Fibroblast of pulmonary artery (primary cell): ENCODE data around the gene SMC2.

ENCODE experiments used
- DNase-seq: peaks from one replicate; pipeline ENCODE4 v3.0.0-alpha.2; 2010; ENCODE audit warnings: low read depth
- H3K4me3 ChIP-seq: replicated peaks from 2 replicates; pipeline ENCODE4 v1.5.1; 2011; ENCODE audit warnings: low read depth, mild to moderate bottlenecking, control low read depth, low read length, moderate library complexity
- TF ChIP-seq, protein P1 (sequence below): IDR thresholded peaks from 2 replicates; pipeline ENCODE4 v1.5.1; 2011; ENCODE audit warnings: mild to moderate bottlenecking, control low read depth, low read length, inconsistent platforms; ENCODE audit errors: missing control alignments

The SMC2 gene

DNA sequence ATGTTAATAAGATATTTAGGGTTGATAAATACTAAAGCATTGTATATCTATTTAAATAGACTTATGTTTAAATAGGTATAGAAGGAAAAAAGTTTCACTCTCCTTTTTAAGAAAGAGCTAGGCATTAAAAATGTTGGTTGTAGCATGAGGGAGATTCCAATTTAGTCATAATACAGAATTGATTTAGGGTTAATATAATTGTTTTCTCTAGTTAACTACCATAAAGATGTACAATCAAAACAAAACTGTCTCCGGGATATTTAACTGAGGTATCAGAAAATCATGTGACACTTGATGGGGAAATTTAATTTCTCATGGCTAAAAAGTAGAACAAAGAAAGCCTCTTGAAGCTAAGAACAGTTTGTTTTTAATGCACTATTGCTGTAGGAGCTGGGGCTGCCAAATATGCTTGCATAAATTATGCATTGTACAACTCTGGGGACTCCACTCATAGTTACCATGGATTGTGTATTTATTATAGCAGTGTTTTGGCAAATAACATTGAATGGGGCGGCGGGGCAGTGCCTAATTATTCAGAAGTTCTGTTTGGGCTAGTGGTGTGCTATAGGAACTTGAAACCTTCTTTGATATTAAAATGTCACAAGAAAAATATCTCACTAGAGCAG, 44.2 kb downstream of the SMC2 start:
- DNase-seq, result no peak
- TF ChIP-seq, protein P1, sequence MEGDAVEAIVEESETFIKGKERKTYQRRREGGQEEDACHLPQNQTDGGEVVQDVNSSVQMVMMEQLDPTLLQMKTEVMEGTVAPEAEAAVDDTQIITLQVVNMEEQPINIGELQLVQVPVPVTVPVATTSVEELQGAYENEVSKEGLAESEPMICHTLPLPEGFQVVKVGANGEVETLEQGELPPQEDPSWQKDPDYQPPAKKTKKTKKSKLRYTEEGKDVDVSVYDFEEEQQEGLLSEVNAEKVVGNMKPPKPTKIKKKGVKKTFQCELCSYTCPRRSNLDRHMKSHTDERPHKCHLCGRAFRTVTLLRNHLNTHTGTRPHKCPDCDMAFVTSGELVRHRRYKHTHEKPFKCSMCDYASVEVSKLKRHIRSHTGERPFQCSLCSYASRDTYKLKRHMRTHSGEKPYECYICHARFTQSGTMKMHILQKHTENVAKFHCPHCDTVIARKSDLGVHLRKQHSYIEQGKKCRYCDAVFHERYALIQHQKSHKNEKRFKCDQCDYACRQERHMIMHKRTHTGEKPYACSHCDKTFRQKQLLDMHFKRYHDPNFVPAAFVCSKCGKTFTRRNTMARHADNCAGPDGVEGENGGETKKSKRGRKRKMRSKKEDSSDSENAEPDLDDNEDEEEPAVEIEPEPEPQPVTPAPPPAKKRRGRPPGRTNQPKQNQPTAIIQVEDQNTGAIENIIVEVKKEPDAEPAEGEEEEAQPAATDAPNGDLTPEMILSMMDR, result no peak
- no peak overlapping the region for H3K4me3 ChIP-seq

DNA sequence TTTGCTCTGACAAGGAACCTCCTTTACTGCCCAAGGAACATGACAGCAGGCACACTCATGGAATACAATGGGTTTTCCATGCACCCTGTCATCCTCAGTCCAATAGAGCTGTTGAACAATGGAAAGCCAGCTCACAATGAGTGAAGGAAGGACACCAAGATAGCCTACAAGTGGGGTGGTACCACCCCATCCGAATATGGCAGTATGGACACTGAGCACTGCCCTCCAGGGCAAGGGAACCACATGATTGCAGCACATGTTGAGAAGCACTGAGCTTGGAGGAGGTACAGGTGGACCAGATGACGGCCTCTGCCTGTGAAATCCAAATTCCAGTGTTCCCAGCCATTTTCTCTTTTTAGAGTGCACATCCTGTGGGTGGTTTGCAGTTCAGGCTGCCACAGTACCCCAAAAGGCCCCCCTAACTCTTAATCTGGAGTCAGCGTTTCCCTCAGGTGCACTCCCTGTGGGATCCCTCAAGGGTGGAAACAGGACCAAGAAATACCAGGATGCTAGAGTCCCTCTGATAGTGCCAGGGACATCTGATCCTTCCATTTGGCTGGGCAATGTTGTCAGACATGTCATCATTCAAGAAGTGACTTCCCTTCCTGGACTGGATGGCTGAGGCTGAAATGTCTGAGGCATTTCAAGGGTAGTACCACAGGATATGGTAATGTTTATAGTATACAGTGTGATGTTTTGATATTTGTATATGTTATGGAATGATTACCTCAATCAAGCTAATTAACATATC, 48.9 kb downstream of the SMC2 start:
- no peak overlapping the region for H3K4me3 ChIP-seq
- DNase-seq, result no peak
- TF ChIP-seq, protein P1, result no peak

DNA sequence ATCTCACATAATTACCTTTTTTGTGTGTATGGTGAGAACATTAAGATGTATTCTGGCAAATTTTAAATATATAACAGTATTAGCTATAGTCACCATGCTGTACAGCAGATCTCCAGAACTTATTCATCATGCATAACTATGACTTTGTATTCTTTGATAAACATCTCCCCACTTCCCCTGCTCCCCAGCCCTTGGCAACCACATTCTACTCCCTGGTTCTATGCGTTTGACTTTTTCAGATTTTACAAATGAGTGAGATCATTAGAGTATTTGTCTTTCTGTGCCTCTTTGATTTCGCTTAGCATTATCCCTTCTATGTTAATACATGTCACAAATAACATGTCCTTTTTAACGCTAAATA, 49.4 kb downstream of the SMC2 start:
- no peak overlapping the region for H3K4me3 ChIP-seq
- TF ChIP-seq, protein P1, result no peak
- DNase-seq, result no peak

DNA sequence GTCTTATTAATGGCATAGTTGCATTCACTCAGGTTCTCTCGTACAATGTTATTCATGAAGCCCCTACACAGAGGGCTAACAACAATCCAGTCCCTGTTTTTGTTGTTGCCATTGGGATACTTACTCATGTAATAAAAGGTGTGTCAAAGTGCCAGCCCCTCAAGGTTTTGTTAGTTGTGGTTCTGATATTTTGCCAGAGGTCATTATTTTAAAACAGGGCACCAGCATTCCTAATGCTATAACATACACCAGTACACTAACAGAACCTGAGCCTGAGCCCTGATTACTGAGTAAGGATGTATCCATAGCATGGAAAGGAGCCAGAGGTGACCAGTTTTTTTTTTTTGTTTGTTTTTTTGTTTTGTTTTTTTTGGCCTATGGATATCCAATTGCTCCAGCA, 50.2 kb downstream of the SMC2 start:
- no peak overlapping the region for H3K4me3 ChIP-seq
- TF ChIP-seq, protein P1, result no peak
- DNase-seq, result no peak

DNA sequence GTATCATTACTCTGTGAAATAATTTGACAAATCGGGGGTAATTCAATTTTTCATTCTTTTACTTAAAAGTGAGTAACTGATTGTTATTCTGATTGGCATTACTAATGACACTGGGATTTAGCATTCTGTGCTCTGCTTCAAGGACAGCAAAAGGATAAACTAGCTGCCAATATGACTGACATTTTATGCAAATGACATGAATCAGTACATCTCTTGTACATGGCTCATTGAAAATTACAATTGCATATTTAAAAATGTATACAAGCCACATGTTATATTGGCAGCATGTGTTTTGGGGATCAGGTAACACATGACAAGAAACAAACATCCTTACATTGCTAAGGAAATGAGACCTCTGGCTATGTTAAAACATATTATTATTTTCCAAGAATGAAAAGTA, 79.0 kb downstream of the SMC2 start:
- H3K4me3 ChIP-seq, result no peak overlapping the region
- TF ChIP-seq, protein P1, result no peak
- no peak for DNase-seq

DNA sequence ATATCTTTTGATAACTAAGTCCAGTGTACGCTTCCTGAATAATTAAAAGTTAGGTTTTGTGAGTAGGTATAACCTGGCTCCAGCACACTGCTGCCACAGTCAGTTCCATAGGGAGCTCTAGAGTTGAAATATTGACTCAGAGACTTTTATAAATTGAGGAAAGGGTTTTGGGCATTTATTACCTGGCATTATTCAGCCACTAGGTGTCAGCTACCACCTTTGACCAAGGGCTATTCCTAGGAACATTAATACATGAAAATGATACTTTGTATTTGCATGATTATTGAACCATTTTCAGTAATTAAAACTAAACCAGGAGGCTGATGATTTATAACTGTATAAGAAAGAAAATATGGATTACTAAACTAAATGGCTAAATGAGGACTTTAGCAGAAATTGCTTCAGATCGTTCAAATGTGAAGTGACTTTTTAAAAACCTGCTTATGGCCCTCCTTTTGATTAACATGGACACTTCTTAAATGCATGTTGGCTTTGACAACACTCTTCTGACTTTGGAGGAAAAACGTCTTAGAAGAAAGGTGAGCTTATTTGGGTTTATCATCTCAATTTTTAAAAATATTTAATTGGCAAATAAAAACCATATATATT, 83.0 kb downstream of the SMC2 start:
- TF ChIP-seq, protein P1, result peak; percentile 49
- no peak overlapping the region for H3K4me3 ChIP-seq
- peak; percentile 31 for DNase-seq

DNA sequence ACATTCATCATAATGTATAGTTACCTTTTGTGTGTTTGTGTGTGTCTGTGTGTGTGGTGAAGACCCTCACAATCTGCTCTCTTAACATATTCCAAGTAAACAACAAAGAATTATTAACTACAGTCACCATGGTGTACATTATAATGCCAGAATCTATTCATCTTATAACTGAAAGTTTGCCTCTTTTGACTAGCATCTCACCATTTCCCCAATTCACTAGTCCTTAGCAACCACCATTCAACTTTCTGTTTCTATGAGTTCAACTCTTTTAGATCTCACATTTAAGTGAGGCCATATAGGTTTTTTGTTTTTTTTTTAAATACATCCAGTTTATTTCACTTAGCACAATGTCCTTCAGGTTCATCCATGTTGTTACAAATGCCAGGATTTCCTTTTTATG, 83.6 kb downstream of the SMC2 start:
- TF ChIP-seq, protein P1, result no peak
- no peak for DNase-seq
- H3K4me3 ChIP-seq, result no peak overlapping the region
